ENCODE measurements around the gene C10orf53. TPM values are rescaled to one million over a fixed set of nuclear protein-coding genes. Genes with fewer than 3 reads are reported as not detected.

C10orf53 gene
- total and polyA plus RNA-seq, 2 of the 4 experiments (the other 2 are of a cell fraction) = not detected

- no peak overlapping the region for H3K4me2 ChIP-seq (ENCODE audit: low read depth, low read length)
- H2BK20ac ChIP-seq (ENCODE audit: low read depth, low read length) = no peak overlapping the region
- no peaks in the 10 kb centered on the region for H4K20me1 ChIP-seq (ENCODE audit: insufficient read depth, low read length)
- in situ Hi-C loops (cut with MboI; ENCODE audit: low sequenced_read_pairs) = no loop called here
- no peak overlapping the region for H3K27ac ChIP-seq (ENCODE audit: insufficient read depth, low read length)
- H3K14ac ChIP-seq (replicated peaks; ENCODE audit: low read depth, low read length) = no peak overlapping the region
- DNase-seq (no peak), ATAC-seq (ENCODE audit: low read depth) (no peak)
- no peak overlapping the region for H4K5ac ChIP-seq (ENCODE audit: low read depth, low read length)
- peaks cover 3% of the 10 kb centered on the region; the same call in 1 of the 2 replicates for H3K9me3 ChIP-seq (ENCODE audit: control insufficient read depth, insufficient read depth, low read length)
- no peak overlapping the region for H2BK15ac ChIP-seq (ENCODE audit: low read depth, low read length)
- H3K4me1 ChIP-seq (ENCODE audit: control insufficient read depth, insufficient read depth, low read length) = no peaks in the 10 kb centered on the region
- dilution Hi-C loops (cut with HindIII; ENCODE audit: low sequenced_read_pairs, unreplicated experiment) = no loop called here
- H4K8ac ChIP-seq (ENCODE audit: low read depth in 2 of 2, low read length in 2 of 2) = no peak overlapping the region
- H3K4ac ChIP-seq (ENCODE audit: low read depth, low read length) = no peak overlapping the region
- BruUV-seq (replicated peaks) = no TSS peak
- H3K27me3 ChIP-seq (ENCODE audit: control insufficient read depth, insufficient read depth, low read length) = peaks cover 42% of the 10 kb centered on the region
- CTCF ChIA-PET = no interaction called here
- intact Hi-C loops (cut with micrococcal nuclease) = no loop called here
- no peak overlapping the region for H3K56ac ChIP-seq (ENCODE audit: extremely low read depth, insufficient read depth, low read length)
- H3K9me1 ChIP-seq (ENCODE audit: insufficient read depth, low read length) = no peaks in the 10 kb centered on the region
- H2AFZ ChIP-seq (replicated peaks; ENCODE audit: low read length, poor library complexity) = no peak overlapping the region
- no peak overlapping the region for H3K9ac ChIP-seq (ENCODE audit: low read depth, low read length)
- no peak overlapping the region for H2AK5ac ChIP-seq (ENCODE audit: low read depth, low read length)
- H2AK9ac ChIP-seq (replicated peaks; ENCODE audit: low read depth, low read length, poor library complexity) = peak overlapping the region; percentile 18
- no peak overlapping the region for H3K4me3 ChIP-seq (ENCODE audit: insufficient read depth, low read depth, low read length)
- no peaks in the 10 kb centered on the region for H3K79me1 ChIP-seq (ENCODE audit: low read depth in 1 of 2, low read length in 2 of 2)
- no peak overlapping the region for H3K18ac ChIP-seq (ENCODE audit: low read depth, low read length)
- no peak overlapping the region for H2BK120ac ChIP-seq (ENCODE audit: low read depth, low read length)
- no peak overlapping the region for H3K23ac ChIP-seq (ENCODE audit: low read depth, low read length)
- H3K36me3 ChIP-seq (ENCODE audit: control insufficient read depth, insufficient read depth, low read length) = no peaks in the 10 kb centered on the region
- 0% methylated on average over 1 of the region's 9 CpGs; no CpG with 5 or more reads in 1 of the 2 experiments for WGBS, 2 experiments (ENCODE audit: extremely low coverage in 2 of 2, insufficient read length in 1 of 2)
- POLR2A ChIA-PET (ENCODE audit: unreplicated experiment) = no interaction called here
- TF ChIP-seq CTCF (conservative IDR thresholded peaks at IDR 0.05; ENCODE audit: low read depth, low read length) = no peak
- TF ChIP-seq MAFK (IDR thresholded peaks at IDR 0.05; ENCODE audit: low read depth, low read length) = no peak
- no peak for TF ChIP-seq SMC3 (IDR thresholded peaks at IDR 0.05; ENCODE audit: low read depth, low read length)
- H2BK5ac ChIP-seq (ENCODE audit: low read depth, low read length, poor library complexity, severe bottlenecking) = no peak overlapping the region
- H4K91ac ChIP-seq (ENCODE audit: insufficient read depth, low read depth, low read length) = no peak overlapping the region
These were observed 12.1 kb downstream of the C10orf53 start for GRCh38 chr10:49691588-49691987.

Data from IMR-90 (cell line).